SKM-1 (cell line): ENCODE measurements around the gene CIART.
"Not testable (repeated sequence)": the region's sequence is repeated elsewhere in the genome, so short reads cannot be mapped to it uniquely, and the experiment has no call there.

ENCODE experiments used
- DNase-seq: peaks from one replicate; lab custom pipeline; 2025; ENCODE audit not compliant: unreplicated experiment; lab: John Stamatoyannopoulos, UW

Gene CIART

GRCh38 chr1:150302338-150302737 lies 20.0 kb downstream of the CIART start:
- DNase-seq, result no peak

GRCh38 chr1:150302902-150303301 lies 20.5 kb downstream of the CIART start:
- DNase-seq, result no peak

- DNase-seq, result not testable (repeated sequence)
Measured at GRCh38 chr1:150308585-150308984, 26.2 kb downstream of the CIART start.

- no peak for DNase-seq
Measured at GRCh38 chr1:150309758-150310508, 27.6 kb downstream of the CIART start.

- DNase-seq, result no peak
Measured at GRCh38 chr1:150311762-150312161, 29.4 kb downstream of the CIART start.

- not testable (repeated sequence) for DNase-seq
Measured at GRCh38 chr1:150314691-150315090, 32.3 kb downstream of the CIART start.

GRCh38 chr1:150320667-150320978 lies 38.3 kb downstream of the CIART start:
- DNase-seq, result no peak

GRCh38 chr1:150321826-150322166 lies 39.4 kb downstream of the CIART start:
- no peak for DNase-seq

GRCh38 chr1:150322310-150322709 lies 40.0 kb downstream of the CIART start:
- peak; percentile 44 for DNase-seq

GRCh38 chr1:150332651-150333290 lies 50.4 kb downstream of the CIART start:
- no peak for DNase-seq
